Cardiac muscle cell (in vitro differentiated cells and primary cell): ENCODE measurements around the gene GRAMD2B. TPM values are rescaled to one million over a fixed set of nuclear protein-coding genes. Genes with fewer than 3 reads are reported as not detected.

Experiments used
- DNase-seq, 2 donors: peaks; one replicate each; pipeline versions ENCODE4 v3.0.0 to v3.0.0-alpha.2; 2010 to 2017; ENCODE audit warnings: low read depth in 1 of 2, low spot score in 1 of 2
- H3K27ac ChIP-seq: fragments of 200-600 bp; sonication (generic); 2 replicates; pipeline ENCODE4 v1.5.1; 2016
- H3K27me3 ChIP-seq: fragments of 200-600 bp; sonication (generic); 2 replicates; pipeline ENCODE4 v1.6.0; 2016; ENCODE audit warnings: control low read depth
- H3K36me3 ChIP-seq: fragments of 200-600 bp; sonication (generic); 2 replicates; pipeline ENCODE4 v1.5.1; 2016; ENCODE audit warnings: control low read depth
- H3K4me1 ChIP-seq: fragments of 200-600 bp; sonication (generic); 2 replicates; pipeline ENCODE4 v1.8.1; 2017; ENCODE audit warnings: low read depth, mild to moderate bottlenecking, mixed run types
- H3K4me3 ChIP-seq: fragments of 200-600 bp; sonication (generic); 2 replicates; pipeline ENCODE4 v1.5.1; 2016; ENCODE audit warnings: mild to moderate bottlenecking
- H3K9me3 ChIP-seq: fragments of 200-600 bp; sonication (generic); 2 replicates; pipeline ENCODE4 v1.5.1; 2017; ENCODE audit warnings: low read depth, mild to moderate bottlenecking, control low read depth
- polyA plus RNA-seq: library from polyadenylated mRNA; unstranded; fragments of >200 nt; fragmentation: Nextera tagmentation; extraction: Ambion mirVana; gene quantifications from 2 replicates; pipeline ENCODE4 v1.2.1, GENCODE V29; 2016
- total RNA-seq: library from RNA; depleted of rRNA; stranded (reverse); fragments of >200 nt; gene quantifications from 2 replicates; pipeline ENCODE4 v1.2.3, GENCODE V29; 2016
- TF ChIP-seq, protein P1 (sequence below): IDR thresholded peaks from 2 replicates; pipeline ENCODE4 v1.5.1; 2012; ENCODE audit warnings: low read depth, mild to moderate bottlenecking, low read length

Gene GRAMD2B
- total and polyA plus RNA-seq, 2 experiments from 2014 or later, result 17.7 to 26.8 TPM

- DNase-seq, result no peak
- H3K4me3 ChIP-seq, result no peak overlapping the region
- H3K27me3 ChIP-seq, result no peaks in the 10 kb centered on the region
- H3K4me1 ChIP-seq, result peaks cover 18% of the 10 kb centered on the region
- peak overlapping the region; percentile 73 for H3K27ac ChIP-seq
- TF ChIP-seq, protein P1, sequence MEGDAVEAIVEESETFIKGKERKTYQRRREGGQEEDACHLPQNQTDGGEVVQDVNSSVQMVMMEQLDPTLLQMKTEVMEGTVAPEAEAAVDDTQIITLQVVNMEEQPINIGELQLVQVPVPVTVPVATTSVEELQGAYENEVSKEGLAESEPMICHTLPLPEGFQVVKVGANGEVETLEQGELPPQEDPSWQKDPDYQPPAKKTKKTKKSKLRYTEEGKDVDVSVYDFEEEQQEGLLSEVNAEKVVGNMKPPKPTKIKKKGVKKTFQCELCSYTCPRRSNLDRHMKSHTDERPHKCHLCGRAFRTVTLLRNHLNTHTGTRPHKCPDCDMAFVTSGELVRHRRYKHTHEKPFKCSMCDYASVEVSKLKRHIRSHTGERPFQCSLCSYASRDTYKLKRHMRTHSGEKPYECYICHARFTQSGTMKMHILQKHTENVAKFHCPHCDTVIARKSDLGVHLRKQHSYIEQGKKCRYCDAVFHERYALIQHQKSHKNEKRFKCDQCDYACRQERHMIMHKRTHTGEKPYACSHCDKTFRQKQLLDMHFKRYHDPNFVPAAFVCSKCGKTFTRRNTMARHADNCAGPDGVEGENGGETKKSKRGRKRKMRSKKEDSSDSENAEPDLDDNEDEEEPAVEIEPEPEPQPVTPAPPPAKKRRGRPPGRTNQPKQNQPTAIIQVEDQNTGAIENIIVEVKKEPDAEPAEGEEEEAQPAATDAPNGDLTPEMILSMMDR, result no peak
- H3K9me3 ChIP-seq, result no peaks in the 10 kb centered on the region
- H3K36me3 ChIP-seq, result peaks cover 22% of the 10 kb centered on the region
Measured at GRCh38 chr5:126488443-126489065, 65.3 kb downstream of the GRAMD2B start.

- Histone ChIP-seq H3K27ac (peak overlapping the region; percentile 73), H3K4me3 (no peak overlapping the region), H3K4me1 (peaks cover 18% of the 10 kb centered on the region), H3K9me3 (no peaks in the 10 kb centered on the region), H3K27me3 (no peaks in the 10 kb centered on the region), H3K36me3 (peaks cover 14% of the 10 kb centered on the region)
- TF ChIP-seq, protein P1, result peak; percentile 5
- DNase-seq, result no peak
Measured at GRCh38 chr5:126490167-126490940, 67.1 kb downstream of the GRAMD2B start.

- Histone ChIP-seq H3K36me3 (no peaks in the 10 kb centered on the region), H3K27ac (no peak overlapping the region), H3K4me1 (peaks cover 15% of the 10 kb centered on the region), H3K4me3 (no peak overlapping the region), H3K9me3 (no peaks in the 10 kb centered on the region), H3K27me3 (no peaks in the 10 kb centered on the region)
- TF ChIP-seq, protein P1, result peak; percentile 45
- DNase-seq, result peak in 1 of 2 donors; percentile 46
Measured at GRCh38 chr5:126492939-126493338, 69.7 kb downstream of the GRAMD2B start.

GRCh38 chr5:126494393-126494792 lies 71.2 kb downstream of the GRAMD2B start:
- no peaks in the 10 kb centered on the region for H3K36me3 ChIP-seq
- H3K9me3 ChIP-seq, result no peaks in the 10 kb centered on the region
- no peak for DNase-seq
- H3K4me1 ChIP-seq, result peaks cover under 1% of the 10 kb centered on the region
- no peak overlapping the region for H3K4me3 ChIP-seq
- no peaks in the 10 kb centered on the region for H3K27me3 ChIP-seq
- TF ChIP-seq, protein P1, result no peak
- H3K27ac ChIP-seq, result no peak overlapping the region

GRCh38 chr5:126497506-126497905 lies 74.3 kb downstream of the GRAMD2B start:
- TF ChIP-seq, protein P1, result no peak
- no peak for DNase-seq
- no peaks in the 10 kb centered on the region for H3K36me3 ChIP-seq
- no peaks in the 10 kb centered on the region for H3K4me1 ChIP-seq
- H3K4me3 ChIP-seq, result no peak overlapping the region
- no peaks in the 10 kb centered on the region for H3K9me3 ChIP-seq
- no peak overlapping the region for H3K27ac ChIP-seq
- H3K27me3 ChIP-seq, result no peaks in the 10 kb centered on the region
